Mononuclear cell (primary cell): ENCODE data around the gene MLF2. TPM values are rescaled to one million over a fixed set of nuclear protein-coding genes. Genes with fewer than 3 reads are reported as not detected.
"Not testable (repeated sequence)": the region's sequence is repeated elsewhere in the genome, so short reads cannot be mapped to it uniquely, and the experiment has no call there.

Source experiments
- H3K27me3 ChIP-seq: 2 replicates; pipeline ENCODE4 v1.6.0; 2011; ENCODE audit warnings: low read length, control low read depth; ENCODE audit not compliant: insufficient read depth
- H3K4me1 ChIP-seq: 2 replicates; pipeline ENCODE4 v1.5.1; 2011; ENCODE audit warnings: mild to moderate bottlenecking, low read length, control low read depth; ENCODE audit not compliant: insufficient read depth
- H3K4me3 ChIP-seq: 2 replicates; pipeline ENCODE4 v1.5.1; 2011; ENCODE audit warnings: mild to moderate bottlenecking, low read length, moderate library complexity
- H3K9me3 ChIP-seq: 2 replicates; pipeline ENCODE4 v1.5.1; 2011; ENCODE audit warnings: low read depth, mild to moderate bottlenecking, control low read depth, low read length
- total RNA-seq: library from RNA; depleted of rRNA; stranded (reverse); fragments of >200 nt; gene quantifications from one replicate; pipeline ENCODE4 v1.2.3, GENCODE V29; 2012

Gene MLF2
- total RNA-seq, 1 donor: 63.2 TPM

DNA sequence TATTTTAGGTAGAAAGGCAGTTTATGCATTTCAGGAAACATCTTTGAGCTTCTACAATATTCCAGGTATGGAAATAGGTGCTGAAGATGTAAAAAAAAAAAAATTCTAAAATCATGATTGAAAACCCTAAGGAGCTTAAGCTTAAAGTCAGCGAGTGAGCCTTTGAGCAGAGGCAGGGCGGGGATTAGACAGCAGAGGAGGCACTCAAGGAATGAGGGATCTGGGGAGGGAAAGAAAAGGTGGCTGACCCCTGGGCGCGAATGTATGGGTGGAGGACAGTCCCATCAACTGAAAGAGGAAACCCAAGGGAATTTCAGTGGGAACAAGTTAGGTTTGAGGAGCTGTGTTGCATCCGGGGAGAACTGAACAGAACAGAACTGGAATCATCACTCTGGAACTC is 6.8 kb upstream of the MLF2 start:
- Histone ChIP-seq H3K27me3 (peaks cover 1% of the 10 kb centered on the region), H3K4me1 (peaks cover 11% of the 10 kb centered on the region), H3K9me3 (no peaks in the 10 kb centered on the region), H3K4me3 (no peak overlapping the region)

DNA sequence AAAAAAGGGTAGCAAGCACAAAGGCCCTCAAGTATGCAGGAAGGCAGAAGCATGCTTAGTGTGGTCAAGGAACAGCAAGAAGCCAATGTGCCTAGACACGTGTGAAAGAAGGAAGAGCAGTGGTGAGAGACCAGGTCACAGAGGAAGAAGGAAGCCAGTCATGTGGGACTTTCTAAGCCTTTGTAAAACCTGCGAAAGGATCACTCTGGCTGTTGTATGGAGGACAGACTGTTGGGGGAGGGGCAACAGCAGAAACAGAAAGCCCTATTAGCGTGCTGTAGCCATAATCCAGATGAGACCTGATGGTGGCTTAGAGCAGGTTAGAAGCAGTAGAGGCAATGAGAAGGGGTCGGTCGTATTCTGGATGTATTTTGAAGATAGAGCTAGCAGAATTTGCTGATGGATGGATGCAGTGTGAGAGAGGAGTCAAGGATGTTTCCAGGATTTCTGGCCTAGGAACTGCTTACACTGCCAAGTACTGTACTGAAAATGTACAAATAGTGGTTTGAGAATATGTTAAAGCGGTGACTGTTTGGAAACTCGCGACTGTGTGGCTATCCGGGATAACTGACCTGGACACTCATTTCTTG is 5.7 kb upstream of the MLF2 start:
- Histone ChIP-seq H3K9me3 (no peaks in the 10 kb centered on the region), H3K4me3 (no peak overlapping the region), H3K27me3 (no peaks in the 10 kb centered on the region), H3K4me1 (peaks cover 8% of the 10 kb centered on the region)

DNA sequence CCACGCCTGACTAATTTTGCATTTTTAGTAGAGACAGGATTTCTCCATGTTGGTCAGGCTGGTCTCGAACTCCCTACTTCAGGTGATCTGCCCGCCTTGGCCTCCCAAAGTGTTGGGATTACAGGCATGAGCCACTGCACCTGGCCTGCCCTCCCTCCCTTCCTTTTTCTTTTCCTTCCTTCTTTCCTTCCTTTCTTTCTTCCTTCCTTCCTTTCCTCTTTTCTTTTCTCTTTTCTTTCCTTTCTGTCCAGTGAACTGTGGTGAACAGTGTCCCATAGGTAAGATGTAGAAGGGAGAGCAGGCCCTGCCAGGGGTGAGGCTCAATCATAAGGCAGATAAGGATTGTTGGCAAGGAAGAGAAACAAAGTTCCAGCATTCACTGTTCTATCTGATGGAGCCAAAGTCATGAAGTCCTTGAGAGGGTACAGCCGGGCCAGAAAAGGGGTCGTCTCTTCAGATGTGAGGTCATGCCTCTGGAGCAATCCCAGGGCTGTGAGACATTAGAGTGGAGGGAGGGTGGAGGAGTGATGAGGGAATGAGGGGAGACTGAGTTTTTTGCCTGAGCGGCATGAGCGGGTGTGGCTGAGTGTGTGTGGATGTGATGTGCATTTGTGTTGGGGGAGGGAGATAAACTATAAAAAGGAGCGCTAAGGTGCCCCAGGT is 4.2 kb upstream of the MLF2 start:
- H3K27me3 ChIP-seq: no peaks in the 10 kb centered on the region
- H3K9me3 ChIP-seq: no peaks in the 10 kb centered on the region
- H3K4me3 ChIP-seq: no peak overlapping the region
- peaks cover 13% of the 10 kb centered on the region for H3K4me1 ChIP-seq

DNA sequence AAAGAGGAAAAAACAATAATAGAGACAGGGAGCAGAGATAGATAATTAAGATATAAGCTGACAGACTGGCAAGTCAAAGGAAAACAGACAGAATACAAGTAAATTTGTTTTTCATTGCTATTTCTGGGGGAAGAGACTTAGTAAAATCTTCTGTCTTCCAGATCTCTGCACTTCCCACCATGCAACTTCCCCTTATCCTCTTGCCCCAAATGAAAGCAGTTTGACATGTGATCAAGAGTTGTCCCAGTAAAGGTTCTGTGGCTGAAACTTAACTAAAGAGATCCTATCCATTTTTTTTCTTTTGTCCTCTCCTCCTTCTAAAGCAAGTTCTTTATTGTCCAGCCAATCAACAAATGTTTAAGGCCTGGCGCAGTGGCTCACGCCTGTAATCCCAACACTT is 1.5 kb upstream of the MLF2 start:
- Histone ChIP-seq H3K9me3 (no peaks in the 10 kb centered on the region), H3K4me3 (no peak overlapping the region), H3K27me3 (no peaks in the 10 kb centered on the region), H3K4me1 (peaks cover 18% of the 10 kb centered on the region)

DNA sequence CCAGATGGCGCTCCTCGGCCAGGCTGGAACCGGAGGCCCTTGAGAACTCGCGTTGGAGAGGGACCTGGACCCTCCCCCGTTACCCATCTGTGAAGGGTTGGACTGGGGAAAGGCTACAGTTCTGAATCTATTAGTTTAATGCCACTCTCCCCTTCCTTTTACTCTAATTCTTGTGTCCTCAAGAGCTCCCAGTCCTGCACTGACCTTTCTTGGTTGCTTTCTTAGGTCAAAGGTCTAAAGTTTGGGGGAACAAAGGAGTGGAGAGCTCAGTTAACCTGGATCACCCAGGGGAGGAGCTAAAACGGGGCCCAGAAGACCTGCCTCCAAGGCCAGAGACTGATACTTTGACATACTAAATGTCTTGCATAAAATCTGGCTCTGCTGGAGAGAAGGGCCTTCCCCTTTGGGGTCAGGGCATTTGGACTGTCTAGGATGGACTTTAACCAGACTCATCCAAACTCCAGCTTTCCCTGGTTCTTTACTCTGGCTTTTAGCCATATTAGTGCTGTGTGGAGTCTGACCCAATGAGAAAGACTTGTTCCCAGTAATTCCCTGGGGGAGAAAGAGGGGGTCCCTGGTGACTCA is 923 bp upstream of the MLF2 start:
- no peak overlapping the region for H3K4me3 ChIP-seq
- no peaks in the 10 kb centered on the region for H3K27me3 ChIP-seq
- peaks cover 18% of the 10 kb centered on the region for H3K4me1 ChIP-seq
- H3K9me3 ChIP-seq: no peaks in the 10 kb centered on the region

DNA sequence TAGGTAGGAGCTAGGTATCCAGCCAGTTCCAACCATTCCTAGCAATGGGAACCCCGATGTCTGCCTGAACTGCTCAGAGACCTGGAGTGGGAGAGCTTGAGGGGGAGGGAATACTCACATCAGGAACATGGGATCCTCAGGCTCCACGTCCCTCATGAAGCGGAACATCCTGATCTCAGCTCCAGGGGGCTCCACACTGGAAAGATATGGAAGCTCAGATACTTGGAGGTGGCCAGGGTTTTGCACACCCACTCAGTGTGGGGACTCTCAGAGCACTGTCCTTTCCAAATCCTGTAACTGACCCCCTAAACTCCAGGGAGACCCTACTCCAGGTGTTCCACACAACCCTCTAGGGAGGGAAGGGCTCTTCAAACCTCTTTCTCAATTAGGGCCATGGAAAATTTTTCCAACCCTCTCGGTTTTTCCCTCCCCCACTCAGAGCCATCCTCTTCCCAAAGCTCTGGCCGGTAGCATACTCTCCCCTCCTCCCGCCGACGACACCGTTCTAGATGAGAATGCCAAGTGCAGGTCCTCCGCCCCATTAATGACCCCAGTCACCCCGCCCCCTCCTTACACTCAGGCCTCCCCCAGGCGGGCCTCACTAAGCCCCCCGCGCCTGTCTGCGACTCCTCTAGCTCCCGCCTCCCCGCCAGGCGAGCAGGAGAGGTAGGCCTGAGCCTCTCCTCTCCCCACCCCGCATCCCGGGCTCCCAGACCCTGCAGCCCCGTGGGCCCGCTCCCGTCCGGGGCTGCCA is 597 bp downstream of the MLF2 start:
- no peaks in the 10 kb centered on the region for H3K9me3 ChIP-seq
- H3K27me3 ChIP-seq: no peaks in the 10 kb centered on the region
- H3K4me3 ChIP-seq: peak overlapping the region; percentile 86
- H3K4me1 ChIP-seq: peaks cover 18% of the 10 kb centered on the region

DNA sequence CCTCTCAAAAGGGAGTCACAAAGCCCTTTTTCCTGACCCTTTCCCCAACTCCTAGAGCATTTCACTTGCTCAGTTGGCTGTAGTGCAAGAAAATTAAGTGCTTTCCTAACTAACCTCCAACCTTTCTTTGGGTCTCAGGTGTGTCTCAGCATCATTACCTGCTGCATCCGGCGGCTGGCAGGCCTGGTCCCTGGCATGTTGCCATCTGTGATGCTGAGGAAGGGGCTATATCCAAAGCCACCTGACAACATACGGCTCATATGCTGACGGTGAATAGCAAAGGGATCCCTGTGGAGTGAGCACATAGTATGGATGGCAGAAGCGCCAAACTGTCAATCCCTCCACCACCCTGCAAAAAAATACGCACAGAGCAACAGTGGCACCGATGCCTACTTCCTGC is 1.2 kb downstream of the MLF2 start:
- H3K4me3 ChIP-seq: no peak overlapping the region
- H3K27me3 ChIP-seq: no peaks in the 10 kb centered on the region
- H3K9me3 ChIP-seq: no peaks in the 10 kb centered on the region
- peaks cover 18% of the 10 kb centered on the region for H3K4me1 ChIP-seq

DNA sequence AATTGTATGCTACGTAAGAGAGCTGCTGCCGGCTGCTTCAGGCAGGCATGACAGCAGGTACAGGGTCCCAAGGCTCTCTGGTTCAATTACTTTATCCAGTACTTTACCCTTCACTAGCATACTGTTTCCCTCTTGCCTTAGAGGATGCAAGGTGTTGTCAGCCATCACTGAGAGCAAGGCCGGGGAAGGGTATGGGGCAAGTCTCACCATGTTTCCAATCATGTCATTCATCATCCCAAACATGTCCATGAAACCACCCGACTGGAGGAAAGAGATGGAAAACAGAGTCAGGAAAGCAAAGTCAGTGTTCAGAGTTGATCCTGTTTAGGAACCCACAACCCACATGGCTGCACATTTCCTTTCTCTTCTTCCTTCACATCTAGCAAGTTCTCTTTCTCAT is 2.4 kb downstream of the MLF2 start:
- H3K4me1 ChIP-seq: peaks cover 29% of the 10 kb centered on the region
- H3K27me3 ChIP-seq: no peaks in the 10 kb centered on the region
- no peaks in the 10 kb centered on the region for H3K9me3 ChIP-seq
- H3K4me3 ChIP-seq: no peak overlapping the region

DNA sequence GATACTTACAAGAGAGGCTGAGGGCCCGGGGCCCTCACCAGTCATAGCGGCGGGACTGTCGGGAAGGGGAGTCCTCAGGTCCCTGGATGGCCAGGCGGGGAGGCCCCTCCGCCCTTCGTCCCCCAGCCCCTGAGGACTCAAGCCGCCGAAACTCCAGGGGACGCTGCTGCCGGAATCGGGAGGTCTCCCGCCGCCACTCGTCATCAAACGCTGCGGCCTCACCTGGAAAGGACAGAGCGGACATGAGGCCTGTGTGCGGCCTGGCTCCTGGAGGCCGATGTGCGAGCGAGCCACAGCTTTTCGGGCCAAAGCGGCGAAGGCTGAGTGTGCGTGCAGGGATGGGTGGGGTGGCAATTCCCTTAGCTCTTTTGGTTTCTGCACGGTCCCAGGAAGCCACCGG is 4.2 kb downstream of the MLF2 start:
- peaks cover 33% of the 10 kb centered on the region for H3K4me1 ChIP-seq
- H3K4me3 ChIP-seq: no peak overlapping the region
- H3K9me3 ChIP-seq: no peaks in the 10 kb centered on the region
- H3K27me3 ChIP-seq: no peaks in the 10 kb centered on the region

DNA sequence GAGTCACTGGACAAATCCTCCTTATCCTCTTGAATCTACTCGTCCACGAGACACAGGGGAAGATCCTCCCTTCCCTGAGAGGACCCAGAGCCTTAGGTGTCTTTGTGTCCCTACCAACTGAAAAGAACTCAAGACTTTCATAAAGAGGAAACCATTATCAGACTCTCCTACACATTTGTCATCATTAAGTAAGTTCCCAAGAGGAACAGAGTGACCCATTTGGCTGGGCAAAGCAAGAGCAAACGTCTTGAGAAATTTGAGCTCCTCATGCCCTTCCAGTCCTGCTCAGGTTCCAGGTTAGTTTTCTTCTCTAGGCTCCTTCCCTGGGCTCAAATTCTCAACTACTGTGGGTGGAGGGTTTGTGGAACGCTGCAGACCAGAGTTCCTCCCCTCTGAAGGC is 5.7 kb downstream of the MLF2 start:
- Histone ChIP-seq H3K27me3 (no peaks in the 10 kb centered on the region), H3K4me3 (no peak overlapping the region), H3K9me3 (no peaks in the 10 kb centered on the region), H3K4me1 (peaks cover 27% of the 10 kb centered on the region)

DNA sequence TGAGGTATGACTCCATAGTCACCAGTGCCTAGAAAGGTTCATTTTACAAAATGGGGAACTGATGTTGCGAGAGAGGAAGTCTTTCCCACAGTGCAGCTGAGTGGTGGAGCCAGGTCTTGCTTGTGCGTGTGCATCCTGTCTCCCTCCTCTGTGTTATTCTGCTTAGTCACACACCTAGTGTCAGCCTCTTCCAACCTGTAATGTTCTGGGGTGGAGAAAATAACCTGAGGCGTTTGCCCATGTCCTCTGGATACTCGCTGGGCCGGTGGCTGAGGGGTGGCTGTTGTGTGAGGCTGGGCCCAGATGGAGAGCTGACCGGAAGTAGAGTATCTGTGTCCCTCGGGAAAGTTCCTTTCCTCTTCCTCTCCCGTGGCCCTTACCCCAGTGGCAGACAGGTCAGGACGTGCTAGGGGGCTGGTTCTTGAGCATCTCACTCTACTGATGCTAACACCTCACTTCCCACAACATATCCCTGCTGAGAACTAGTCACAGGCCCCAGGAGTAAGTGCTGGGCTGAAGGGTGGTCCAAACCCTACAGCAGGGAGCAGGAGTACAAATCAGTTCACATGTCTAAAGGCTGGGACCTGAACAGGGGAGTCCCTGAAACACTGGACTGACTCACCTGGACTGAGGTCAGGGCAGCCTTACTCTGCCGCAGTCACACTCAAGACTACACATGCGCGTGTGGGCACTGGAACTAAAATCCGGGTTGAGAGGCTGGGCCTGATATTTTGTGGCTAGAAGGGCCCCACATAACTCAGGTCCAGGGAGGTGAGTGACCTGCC is 7.0 kb downstream of the MLF2 start:
- H3K4me1 ChIP-seq: peaks cover 22% of the 10 kb centered on the region
- H3K4me3 ChIP-seq: no peak overlapping the region
- no peaks in the 10 kb centered on the region for H3K9me3 ChIP-seq
- H3K27me3 ChIP-seq: no peaks in the 10 kb centered on the region

DNA sequence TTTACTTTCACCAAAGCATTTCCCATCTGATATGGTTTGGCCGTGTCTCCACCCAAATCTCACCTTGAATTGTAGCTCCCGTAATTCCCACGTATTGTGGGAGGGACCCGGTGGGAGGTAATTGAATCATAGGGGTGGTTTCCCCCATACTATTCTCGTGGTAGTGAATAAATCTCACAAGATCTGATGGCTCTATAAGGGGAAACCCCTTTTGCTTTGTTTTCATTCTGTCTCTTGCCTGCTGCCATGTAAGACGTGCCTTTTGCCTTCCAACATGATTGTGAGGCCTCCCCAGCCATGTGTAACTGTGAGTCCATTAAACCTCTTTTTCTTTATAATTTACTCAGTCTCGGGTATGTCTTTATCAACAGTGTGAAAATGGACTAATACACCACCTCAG is 9.6 kb downstream of the MLF2 start:
- H3K9me3 ChIP-seq, H3K4me3 ChIP-seq, H3K27me3 ChIP-seq: not testable (repeated sequence)
- peaks cover 22% of the 10 kb centered on the region for H3K4me1 ChIP-seq

DNA sequence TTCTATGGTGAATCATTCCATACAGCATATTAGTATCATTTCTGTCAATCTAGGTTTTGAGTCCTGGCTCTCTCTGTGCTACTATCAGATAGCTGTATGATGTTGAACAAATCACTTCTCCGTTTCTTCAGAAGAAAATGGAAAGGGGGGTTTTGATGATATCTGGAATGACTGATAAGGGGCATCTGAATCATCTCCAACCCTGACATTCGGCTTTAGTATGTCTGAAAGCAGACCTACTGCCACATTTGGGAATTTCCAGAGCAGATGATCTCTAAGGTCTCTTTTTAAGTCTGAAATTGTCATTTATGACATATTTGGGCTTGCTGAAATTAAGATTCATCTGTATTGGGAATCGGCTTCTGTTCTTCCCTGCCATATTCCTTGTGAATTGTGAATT is 10.1 kb downstream of the MLF2 start:
- no peaks in the 10 kb centered on the region for H3K9me3 ChIP-seq
- no peaks in the 10 kb centered on the region for H3K27me3 ChIP-seq
- peaks cover 22% of the 10 kb centered on the region for H3K4me1 ChIP-seq
- no peak overlapping the region for H3K4me3 ChIP-seq

DNA sequence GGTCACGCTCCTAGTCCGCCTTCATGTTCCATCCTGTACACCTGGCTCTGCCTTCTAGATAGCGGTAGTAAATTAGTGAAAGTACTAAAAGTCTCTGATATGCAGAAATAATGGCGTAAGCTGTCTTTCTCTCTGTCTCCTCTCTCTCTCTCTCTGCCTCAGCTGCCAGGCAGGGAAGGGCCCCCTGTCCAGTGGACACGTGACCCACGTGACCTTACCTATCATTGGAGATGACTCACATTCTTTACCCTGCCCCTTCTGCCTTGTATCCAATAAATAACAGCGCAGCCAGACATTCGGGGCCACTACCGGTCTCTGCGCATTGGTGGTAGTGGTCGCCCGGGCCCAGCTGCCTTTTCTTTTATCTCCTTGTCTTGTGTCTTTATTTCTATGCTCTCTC is 10.9 kb downstream of the MLF2 start:
- not testable (repeated sequence) for H3K4me3 ChIP-seq, H3K27me3 ChIP-seq, H3K9me3 ChIP-seq
- H3K4me1 ChIP-seq: peaks cover 22% of the 10 kb centered on the region

DNA sequence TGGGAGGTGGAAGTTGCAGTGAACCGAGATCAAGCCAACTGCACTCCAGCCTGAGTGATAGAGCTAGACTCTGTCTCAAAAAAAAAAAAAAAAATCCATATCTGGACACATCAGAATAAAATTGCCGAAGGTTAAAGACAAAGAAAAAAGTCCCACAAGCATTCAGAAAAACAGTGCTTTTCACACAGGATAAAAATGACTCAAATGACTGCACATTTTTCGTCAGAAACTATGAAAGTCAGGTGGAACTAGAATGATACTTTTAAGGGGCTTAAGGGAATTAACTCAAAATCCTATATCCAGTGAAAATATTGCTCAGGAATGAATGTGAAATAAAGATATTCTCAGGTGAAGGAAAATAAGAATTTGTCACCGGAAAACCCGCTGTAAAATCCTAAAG is 16.2 kb downstream of the MLF2 start:
- no peaks in the 10 kb centered on the region for H3K27me3 ChIP-seq
- no peaks in the 10 kb centered on the region for H3K4me1 ChIP-seq
- H3K4me3 ChIP-seq: no peak overlapping the region
- no peaks in the 10 kb centered on the region for H3K9me3 ChIP-seq
